NB4 (cell line): Measurements from ENCODE around the gene GRID2.

Source experiments
- DNase-seq: peaks from one replicate; pipeline ENCODE4 v3.0.0; 2010; ENCODE audit warnings: low read depth
- H3K4me3 ChIP-seq: one replicate; pipeline ENCODE4 v1.5.1; 2011; ENCODE audit warnings: mild to moderate bottlenecking, low read depth, low read length, moderate library complexity
- MYC ChIP-seq: IDR thresholded peaks from 2 replicates; pipeline ENCODE4 v1.6.1; 2011; ENCODE audit warnings: low read depth, low read length
- POLR2A ChIP-seq: IDR thresholded peaks from 2 replicates; pipeline ENCODE4 v1.6.1; 2011; ENCODE audit warnings: mild to moderate bottlenecking; ENCODE audit not compliant: insufficient read length; ENCODE audit errors: extremely low read depth
- TF ChIP-seq, protein P1 (sequence below): IDR thresholded peaks from one replicate; pipeline ENCODE4 v1.5.1; 2012; ENCODE audit warnings: low read depth, low read length
- TF ChIP-seq, protein P2 (sequence below): IDR thresholded peaks from 2 replicates; pipeline ENCODE4 v1.6.1; 2011; ENCODE audit warnings: low read depth, low read length

GRID2 gene

DNA sequence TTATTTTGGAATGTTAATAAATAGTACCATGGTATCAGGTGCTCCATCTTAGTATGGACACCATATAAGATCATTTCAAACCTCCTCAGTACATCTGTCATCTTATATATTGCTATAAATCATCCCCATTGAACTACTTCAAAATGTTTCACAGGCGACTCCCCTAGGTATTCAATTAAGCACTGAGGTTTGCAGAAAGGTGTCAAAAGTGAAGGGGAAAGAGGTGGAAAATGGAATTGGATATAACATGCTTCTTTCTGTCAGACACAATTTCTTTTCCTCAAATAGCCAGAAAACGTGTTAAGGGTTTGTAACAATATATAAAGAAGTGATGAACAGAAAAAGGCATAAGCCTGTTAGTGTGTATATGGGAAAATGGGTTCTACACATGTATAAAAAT is 325.5 kb downstream of the GRID2 start:
- H3K4me3 ChIP-seq: no peak overlapping the region
- no peak for DNase-seq
- no peak for TF ChIP-seq POLR2A
- TF ChIP-seq, protein P1, sequence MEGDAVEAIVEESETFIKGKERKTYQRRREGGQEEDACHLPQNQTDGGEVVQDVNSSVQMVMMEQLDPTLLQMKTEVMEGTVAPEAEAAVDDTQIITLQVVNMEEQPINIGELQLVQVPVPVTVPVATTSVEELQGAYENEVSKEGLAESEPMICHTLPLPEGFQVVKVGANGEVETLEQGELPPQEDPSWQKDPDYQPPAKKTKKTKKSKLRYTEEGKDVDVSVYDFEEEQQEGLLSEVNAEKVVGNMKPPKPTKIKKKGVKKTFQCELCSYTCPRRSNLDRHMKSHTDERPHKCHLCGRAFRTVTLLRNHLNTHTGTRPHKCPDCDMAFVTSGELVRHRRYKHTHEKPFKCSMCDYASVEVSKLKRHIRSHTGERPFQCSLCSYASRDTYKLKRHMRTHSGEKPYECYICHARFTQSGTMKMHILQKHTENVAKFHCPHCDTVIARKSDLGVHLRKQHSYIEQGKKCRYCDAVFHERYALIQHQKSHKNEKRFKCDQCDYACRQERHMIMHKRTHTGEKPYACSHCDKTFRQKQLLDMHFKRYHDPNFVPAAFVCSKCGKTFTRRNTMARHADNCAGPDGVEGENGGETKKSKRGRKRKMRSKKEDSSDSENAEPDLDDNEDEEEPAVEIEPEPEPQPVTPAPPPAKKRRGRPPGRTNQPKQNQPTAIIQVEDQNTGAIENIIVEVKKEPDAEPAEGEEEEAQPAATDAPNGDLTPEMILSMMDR: no peak
- TF ChIP-seq, protein P2, sequence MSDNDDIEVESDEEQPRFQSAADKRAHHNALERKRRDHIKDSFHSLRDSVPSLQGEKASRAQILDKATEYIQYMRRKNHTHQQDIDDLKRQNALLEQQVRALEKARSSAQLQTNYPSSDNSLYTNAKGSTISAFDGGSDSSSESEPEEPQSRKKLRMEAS: no peak
- TF ChIP-seq MYC: no peak

DNA sequence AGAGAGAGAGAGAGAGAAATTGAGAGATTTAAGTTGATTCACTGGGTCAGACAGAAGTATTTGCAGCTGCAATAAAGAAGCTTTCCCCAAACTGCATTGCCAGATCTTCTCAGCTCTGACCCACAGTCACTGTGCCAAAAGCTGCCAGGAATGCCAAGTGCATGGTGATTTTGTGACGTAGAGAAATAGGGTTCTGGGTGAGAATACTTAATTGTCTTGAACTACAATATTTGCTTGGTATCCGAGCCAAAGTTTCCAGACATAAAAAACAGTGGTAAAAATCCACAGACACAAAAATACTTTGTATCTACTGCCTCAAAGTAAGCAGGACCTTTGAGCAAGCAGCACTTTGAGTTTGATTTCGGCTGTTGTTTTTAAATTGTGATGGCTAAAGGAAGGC is 331.1 kb downstream of the GRID2 start:
- no peak for TF ChIP-seq MYC
- TF ChIP-seq, protein P1: no peak
- TF ChIP-seq POLR2A: no peak
- TF ChIP-seq, protein P2: no peak
- no peak overlapping the region for H3K4me3 ChIP-seq
- no peak for DNase-seq

DNA sequence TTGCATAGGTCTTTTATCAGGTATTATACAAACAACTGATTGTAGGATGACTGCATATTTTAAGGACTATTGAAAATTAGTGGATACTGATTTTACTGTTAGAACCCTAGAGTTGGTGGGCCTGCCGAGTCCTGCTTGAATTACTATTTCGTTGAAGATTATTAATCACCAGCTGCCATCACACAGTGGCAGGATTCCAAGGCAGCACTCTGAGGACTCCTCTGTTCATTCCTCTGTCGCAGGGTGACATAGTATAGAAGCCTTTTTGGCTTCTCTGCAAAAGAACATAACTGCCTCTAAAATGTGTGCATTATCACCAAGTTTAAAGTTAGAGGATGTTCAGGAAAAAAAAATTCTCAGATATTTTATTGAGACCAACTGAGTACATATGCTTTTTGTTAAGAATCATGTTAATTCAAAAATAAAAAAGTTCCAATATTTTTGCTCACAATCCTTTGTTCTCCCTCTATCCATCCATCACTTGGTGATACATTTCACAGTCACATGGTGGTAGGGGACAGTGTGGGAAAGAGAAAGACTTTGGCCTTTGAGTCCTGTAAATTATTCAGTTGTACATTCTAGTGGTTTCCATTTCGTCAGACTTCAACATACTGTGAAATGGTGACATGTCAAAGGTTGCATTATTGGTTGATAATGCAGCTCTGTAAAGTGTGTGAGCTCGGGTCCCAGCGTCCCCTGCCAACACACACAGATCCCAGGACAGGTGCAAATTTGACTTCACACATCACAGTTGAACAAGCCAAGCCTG is 332.5 kb downstream of the GRID2 start:
- no peak overlapping the region for H3K4me3 ChIP-seq
- TF ChIP-seq, protein P2: no peak
- TF ChIP-seq, protein P1: no peak
- TF ChIP-seq MYC: no peak
- TF ChIP-seq POLR2A: no peak
- no peak for DNase-seq

DNA sequence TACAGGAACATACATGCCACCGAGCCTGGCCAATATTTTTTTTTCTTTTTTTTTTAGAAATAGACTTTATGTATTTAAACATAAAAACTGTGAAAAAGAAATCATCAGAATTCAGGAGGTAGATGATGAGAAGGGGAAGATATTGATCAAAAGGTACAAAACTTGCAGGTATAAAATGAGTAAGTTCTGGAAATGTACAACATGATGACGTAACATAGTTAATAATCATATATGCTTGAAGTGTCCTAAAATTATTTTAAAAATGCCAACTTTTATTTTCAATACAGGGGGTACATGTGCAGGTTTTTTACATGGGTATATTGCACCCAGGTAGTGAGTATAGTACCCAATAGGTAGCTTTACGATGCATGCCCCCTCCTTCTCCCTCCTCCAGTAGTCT is 337.6 kb downstream of the GRID2 start:
- H3K4me3 ChIP-seq: no peak overlapping the region
- DNase-seq: no peak
- TF ChIP-seq POLR2A (no peak), MYC (no peak)

DNA sequence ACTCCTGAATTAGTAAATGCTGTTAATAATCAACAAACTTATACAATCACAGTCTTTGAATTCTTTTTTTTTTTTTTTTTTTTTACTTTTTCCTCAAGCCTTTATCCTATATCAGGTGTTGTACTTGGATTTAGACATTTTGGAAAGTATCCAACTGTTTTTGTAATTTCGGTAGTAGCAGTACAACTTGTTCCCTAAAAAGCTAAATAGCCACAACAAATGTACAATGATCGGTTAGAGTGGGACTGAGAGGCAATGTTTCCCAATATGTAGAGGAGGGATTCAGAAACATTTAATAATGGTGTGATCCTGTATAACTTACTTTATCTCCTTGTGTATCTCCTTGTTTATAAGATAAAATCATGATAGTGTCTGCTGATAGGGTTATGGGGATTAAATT is 343.1 kb downstream of the GRID2 start:
- TF ChIP-seq, protein P2: no peak
- TF ChIP-seq, protein P1: no peak
- TF ChIP-seq POLR2A (no peak), MYC (no peak)
- no peak overlapping the region for H3K4me3 ChIP-seq
- no peak for DNase-seq

DNA sequence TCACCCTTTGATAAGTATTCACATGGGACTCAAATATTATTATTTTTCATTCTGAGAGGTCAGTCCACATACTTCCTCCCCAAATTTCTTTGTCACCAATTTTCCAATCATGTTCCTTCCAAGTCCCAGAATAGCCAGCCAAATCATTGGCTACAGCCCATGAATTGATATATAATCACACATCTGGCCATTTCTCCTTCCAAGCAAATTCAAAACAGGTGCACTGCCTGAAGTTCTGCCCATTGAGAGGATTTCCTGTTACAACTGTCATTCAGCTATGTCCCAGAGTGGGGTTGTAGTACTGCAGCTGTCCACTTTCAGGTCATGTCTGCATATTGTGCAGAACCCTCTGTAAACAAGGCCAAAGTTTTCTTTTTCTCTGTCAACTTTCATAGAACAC is 347.8 kb downstream of the GRID2 start:
- DNase-seq: no peak
- TF ChIP-seq POLR2A (no peak), MYC (no peak)
- TF ChIP-seq, protein P2: no peak
- TF ChIP-seq, protein P1: no peak
- no peak overlapping the region for H3K4me3 ChIP-seq
